ENCODE data around the gene PCDHGA4.
"Not testable (repeated sequence)": the region's sequence is repeated elsewhere in the genome, so short reads cannot be mapped to it uniquely, and the experiment has no call there.

- not testable (repeated sequence) for TF ChIP-seq CTCF (CRISPR knock-in tag; IDR thresholded peaks at IDR 0.05); ISL2 (CRISPR knock-in tag; IDR thresholded peaks at IDR 0.05); ZNF263 (CRISPR knock-in tag; IDR thresholded peaks at IDR 0.05); MAFK (conservative IDR thresholded peaks at IDR 0.05 in 1 of 2, IDR thresholded peaks at IDR 0.05 in 1 of 2; ENCODE audit: low read length in 2 of 2); YY1 (IDR thresholded peaks at IDR 0.05; ENCODE audit: insufficient read depth, insufficient replicate concordance, low read depth, low read length); BRF2 (CRISPR knock-in tag; IDR thresholded peaks at IDR 0.05); NR2C2 (CRISPR knock-in tag; IDR thresholded peaks at IDR 0.05; ENCODE audit: borderline replicate concordance); TAF15 (IDR thresholded peaks at IDR 0.05; ENCODE audit: low read depth, low read length, poor library complexity, severe bottlenecking); POLR2AphosphoS5 (IDR thresholded peaks at IDR 0.05; ENCODE audit: low read depth, low read length); RORA (CRISPR knock-in tag; IDR thresholded peaks at IDR 0.05); CREB1 (IDR thresholded peaks at IDR 0.05); CREB1 (CRISPR knock-in tag; IDR thresholded peaks at IDR 0.05); XRCC5 (optimal IDR thresholded peaks at IDR 0.05; ENCODE audit: low read length)
Observed at GRCh38 chr5:141375444-141376155, 20.8 kb downstream of the PCDHGA4 start.

Data from HepG2 (cell line).